Measurements from ENCODE around the gene VAPA.

DNA sequence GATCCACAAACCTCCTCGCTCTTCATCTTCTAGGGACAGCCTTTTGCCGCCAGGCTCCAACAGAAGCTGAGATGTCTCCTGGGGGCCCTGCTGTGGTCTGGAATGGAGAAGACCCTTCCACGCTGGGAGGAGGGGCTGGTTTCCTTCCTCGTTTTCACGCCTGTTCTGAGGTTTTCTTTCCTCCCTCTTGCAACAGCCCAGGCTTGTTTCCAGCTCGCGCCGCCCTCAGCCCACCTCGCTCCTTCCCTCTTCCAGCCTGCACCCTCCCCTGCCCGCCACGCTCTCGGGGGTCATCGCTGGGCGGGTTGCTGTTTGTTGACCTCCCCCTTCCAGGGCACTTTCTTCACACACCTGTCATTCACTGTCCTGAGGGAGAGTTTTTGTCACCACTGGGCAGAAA, 55.4 kb downstream of the VAPA start:
- TF ChIP-seq BHLHE40 (IDR thresholded peaks at IDR 0.05; ENCODE audit: borderline replicate concordance) (no peak), FOXM1 (IDR thresholded peaks at IDR 0.05; ENCODE audit: borderline replicate concordance) (no peak), SP1 (IDR thresholded peaks at IDR 0.05) (no peak), ZNF384 (IDR thresholded peaks at IDR 0.05) (no peak), LEF1 (IDR thresholded peaks at IDR 0.05; ENCODE audit: borderline replicate concordance) (no peak), SUZ12 (IDR thresholded peaks at IDR 0.05) (no peak), ELF4 (IDR thresholded peaks at IDR 0.05) (no peak), HDGF (IDR thresholded peaks at IDR 0.05; ENCODE audit: borderline replicate concordance) (no peak), FOXA1 (IDR thresholded peaks at IDR 0.05) (no peak), NFRKB (IDR thresholded peaks at IDR 0.05) (no peak), TARDBP (IDR thresholded peaks at IDR 0.05) (no peak)

Data from HEK293T (cell line).